Measurements from ENCODE around the gene LDHAL6B.

DNA sequence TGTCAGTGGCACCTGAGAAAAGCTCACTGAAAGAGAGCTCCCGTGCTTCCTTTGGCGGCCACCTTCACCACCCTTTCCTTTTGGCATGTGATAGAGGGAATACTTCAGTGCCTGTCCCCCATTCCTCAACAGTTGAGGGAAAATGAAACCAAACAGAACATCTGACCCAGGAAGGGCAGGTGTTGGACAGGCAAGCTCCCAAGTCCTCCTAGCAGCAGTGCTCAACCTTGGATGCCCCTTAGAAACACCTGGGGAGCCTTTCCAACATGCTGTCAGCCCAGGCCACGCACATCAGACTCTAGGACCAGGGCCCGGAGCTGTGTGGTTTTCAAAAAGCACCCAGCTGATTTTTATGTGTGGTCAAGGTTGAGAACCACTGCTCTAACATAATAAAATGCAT is 22.4 kb downstream of the LDHAL6B start:
- TF ChIP-seq, protein P1, sequence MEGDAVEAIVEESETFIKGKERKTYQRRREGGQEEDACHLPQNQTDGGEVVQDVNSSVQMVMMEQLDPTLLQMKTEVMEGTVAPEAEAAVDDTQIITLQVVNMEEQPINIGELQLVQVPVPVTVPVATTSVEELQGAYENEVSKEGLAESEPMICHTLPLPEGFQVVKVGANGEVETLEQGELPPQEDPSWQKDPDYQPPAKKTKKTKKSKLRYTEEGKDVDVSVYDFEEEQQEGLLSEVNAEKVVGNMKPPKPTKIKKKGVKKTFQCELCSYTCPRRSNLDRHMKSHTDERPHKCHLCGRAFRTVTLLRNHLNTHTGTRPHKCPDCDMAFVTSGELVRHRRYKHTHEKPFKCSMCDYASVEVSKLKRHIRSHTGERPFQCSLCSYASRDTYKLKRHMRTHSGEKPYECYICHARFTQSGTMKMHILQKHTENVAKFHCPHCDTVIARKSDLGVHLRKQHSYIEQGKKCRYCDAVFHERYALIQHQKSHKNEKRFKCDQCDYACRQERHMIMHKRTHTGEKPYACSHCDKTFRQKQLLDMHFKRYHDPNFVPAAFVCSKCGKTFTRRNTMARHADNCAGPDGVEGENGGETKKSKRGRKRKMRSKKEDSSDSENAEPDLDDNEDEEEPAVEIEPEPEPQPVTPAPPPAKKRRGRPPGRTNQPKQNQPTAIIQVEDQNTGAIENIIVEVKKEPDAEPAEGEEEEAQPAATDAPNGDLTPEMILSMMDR (IDR thresholded peaks at IDR 0.05), result no peak
- TF ChIP-seq POLR2A (IDR thresholded peaks at IDR 0.05) (no peak), POLR2AphosphoS5 (IDR thresholded peaks at IDR 0.05) (no peak), EP300 (IDR thresholded peaks at IDR 0.05) (no peak)

Measured in stomach (tissue), 4 donors.